H1 (cell line): ENCODE measurements around the gene TMEM271. TPM values are rescaled to one million over a fixed set of nuclear protein-coding genes. Genes with fewer than 3 reads are reported as not detected.

Experiments used
- CTCF ChIA-PET: fragments of 300-600 bp; sonication (Branson Sonifier 250); formaldehyde crosslinking; loops from one replicate; lab custom pipeline; 2021; ENCODE audit not compliant: partially characterized antibody; lab: Charles Lee
- POLR2A ChIA-PET: fragments of 300-600 bp; sonication (Branson Sonifier 250); formaldehyde crosslinking; loops from one replicate; lab custom pipeline; 2021; ENCODE audit warnings: inconsistent platforms; ENCODE audit not compliant: partially characterized antibody; lab: Charles Lee
- DNase-seq, 2 experiments: peaks; one replicate each; pipeline versions ENCODE4 v3.0.0 to v3.0.0-alpha.2; 2010 to 2022; ENCODE audit warnings: low spot score in 2 of 2, low read depth in 1 of 2, mixed read lengths in 1 of 2
- FAIRE-seq: peaks from 2 replicates; lab custom pipeline; 2011; peaks lifted over from hg19 to GRCh38; lab: Jason Lieb, UNC
- H2AFZ ChIP-seq: 2 replicates; pipeline ENCODE4 v1.8.1; 2012; ENCODE audit warnings: low read length, inconsistent platforms
- H2AK5ac ChIP-seq: 2 replicates; pipeline ENCODE4 v1.6.1; 2013; ENCODE audit warnings: low read depth, low read length
- H2BK120ac ChIP-seq: replicated peaks from 2 replicates; pipeline ENCODE3; 2013; ENCODE audit warnings: low read depth, low read length, inconsistent platforms
- H2BK12ac ChIP-seq: 2 replicates; pipeline ENCODE4 v1.6.1; 2013; ENCODE audit warnings: low read depth, low read length
- H2BK15ac ChIP-seq: 2 replicates; pipeline ENCODE4 v1.6.1; 2013; ENCODE audit warnings: low read length
- H2BK20ac ChIP-seq: 2 replicates; pipeline ENCODE4 v1.6.1; 2013; ENCODE audit warnings: low read length
- H2BK5ac ChIP-seq: 2 replicates; pipeline ENCODE4 v1.6.1; 2013; ENCODE audit warnings: low read depth, low read length
- H3K14ac ChIP-seq: 2 replicates; pipeline ENCODE4 v1.6.1; 2013; ENCODE audit warnings: inconsistent platforms; ENCODE audit not compliant: insufficient read length
- H3K18ac ChIP-seq: 2 replicates; pipeline ENCODE4 v1.6.1; 2013; ENCODE audit warnings: low read length; ENCODE audit errors: extremely low read depth
- H3K23ac ChIP-seq: 2 replicates; pipeline ENCODE4 v1.6.1; 2013; ENCODE audit warnings: inconsistent platforms; ENCODE audit not compliant: insufficient read length
- H3K23me2 ChIP-seq: 2 replicates; pipeline ENCODE4 v1.6.1; 2013; ENCODE audit warnings: low read depth, low read length
- H3K27ac ChIP-seq: 2 replicates; pipeline ENCODE4 v1.6.1; 2011; ENCODE audit warnings: low read depth, low read length, inconsistent platforms
- H3K27me3 ChIP-seq, 4 experiments: replicated peaks in 1 of 4; 1 replicate in 1 of 4; 2 replicates in 3 of 4; pipeline versions ENCODE4 v1.6.1 to v1.8.1; 2011 to 2013; ENCODE audit warnings: low read length in 3 of 4, mild to moderate bottlenecking in 3 of 4, inconsistent platforms in 2 of 4, mixed read lengths in 2 of 4, moderate library complexity in 1 of 4; ENCODE audit not compliant: control insufficient read depth in 3 of 4, insufficient read depth in 3 of 4; ENCODE audit errors: extremely low read depth in 1 of 4
- H3K36me3 ChIP-seq, 4 experiments: 2 replicates each; pipeline versions ENCODE4 v1.6.1 to v1.8.1; 2011 to 2013; ENCODE audit warnings: mild to moderate bottlenecking in 4 of 4, low read length in 3 of 4, moderate library complexity in 2 of 4, control low read depth in 1 of 4, inconsistent platforms in 1 of 4; ENCODE audit not compliant: insufficient read depth in 4 of 4, control insufficient read depth in 2 of 4
- H3K4ac ChIP-seq: replicated peaks from 2 replicates; pipeline ENCODE3; 2013; ENCODE audit warnings: low read length, low read depth, mixed read lengths, inconsistent platforms; ENCODE audit not compliant: insufficient read length
- H3K4me1 ChIP-seq, 4 experiments: replicated peaks in 1 of 4; 1 replicate in 1 of 4; 2 replicates in 3 of 4; pipeline versions ENCODE4 v1.6.1 to v1.8.1; 2011 to 2013; ENCODE audit warnings: low read length in 3 of 4, inconsistent platforms in 2 of 4, mixed read lengths in 1 of 4; ENCODE audit not compliant: insufficient read depth in 4 of 4, control insufficient read depth in 3 of 4
- H3K4me2 ChIP-seq, 2 experiments: 2 replicates each; pipeline versions ENCODE4 v1.6.1 to v1.8.1; 2011 to 2013; ENCODE audit warnings: low read depth in 2 of 2, low read length in 2 of 2, control low read depth in 1 of 2, inconsistent platforms in 1 of 2, mild to moderate bottlenecking in 1 of 2; ENCODE audit not compliant: insufficient read depth in 1 of 2
- H3K4me3 ChIP-seq, 4 experiments: fragments of 200-600, 300-600 bp in 1 of 4; sonication (generic), shearing (Covaris generic), sonication (Bioruptor Twin) in 1 of 4; 2 replicates each; pipeline versions ENCODE4 v1.5.1 to v1.8.1; 2011 to 2016; ENCODE audit warnings: low read length in 4 of 4, low read depth in 3 of 4, control low read depth in 2 of 4, inconsistent platforms in 2 of 4, mild to moderate bottlenecking in 2 of 4, mixed read lengths in 1 of 4, moderate library complexity in 1 of 4; ENCODE audit not compliant: insufficient read depth in 2 of 4; ENCODE audit errors: extremely low read depth in 1 of 4
- H3K56ac ChIP-seq: replicated peaks from 2 replicates; pipeline ENCODE3; 2013; ENCODE audit warnings: low read depth, mild to moderate bottlenecking, mixed read lengths, low read length, inconsistent platforms; ENCODE audit not compliant: insufficient read length
- H3K79me1 ChIP-seq: 2 replicates; pipeline ENCODE4 v1.6.1; 2013; ENCODE audit warnings: low read depth, low read length, control low read depth
- H3K79me2 ChIP-seq, 2 experiments: 2 replicates each; pipeline versions ENCODE4 v1.6.1 to v1.8.1; 2012 to 2013; ENCODE audit warnings: low read length in 2 of 2, mild to moderate bottlenecking in 2 of 2, inconsistent platforms in 1 of 2; ENCODE audit not compliant: insufficient read depth in 2 of 2, control insufficient read depth in 1 of 2
- H3K9ac ChIP-seq, 4 experiments: replicated peaks in 1 of 4; 1 replicate in 1 of 4; 2 replicates in 3 of 4; pipeline versions ENCODE4 v1.6.1 to v1.8.1; 2011 to 2013; ENCODE audit warnings: low read depth in 3 of 4, low read length in 3 of 4, control low read depth in 2 of 4, mild to moderate bottlenecking in 2 of 4, moderate library complexity in 2 of 4, inconsistent platforms in 1 of 4; ENCODE audit errors: extremely low read depth in 1 of 4
- H3K9me3 ChIP-seq, 2 experiments: 2 replicates each; pipeline versions ENCODE4 v1.6.1 to v1.8.1; 2012 to 2013; ENCODE audit warnings: mild to moderate bottlenecking in 2 of 2, moderate library complexity in 2 of 2, control low read depth in 1 of 2, inconsistent platforms in 1 of 2, low read depth in 1 of 2, low read length in 1 of 2, mixed read lengths in 1 of 2; ENCODE audit not compliant: insufficient read depth in 2 of 2
- H4K20me1 ChIP-seq, 2 experiments: replicated peaks in 1 of 2; 2 replicates each; pipeline versions ENCODE3 to v1.8.1; 2011 to 2013; ENCODE audit warnings: inconsistent platforms in 2 of 2, low read length in 2 of 2, mild to moderate bottlenecking in 1 of 2; ENCODE audit not compliant: insufficient read depth in 2 of 2, control insufficient read depth in 1 of 2
- H4K5ac ChIP-seq: 2 replicates; pipeline ENCODE4 v1.6.1; 2013; ENCODE audit warnings: low read length, low read depth, mixed read lengths, inconsistent platforms; ENCODE audit not compliant: insufficient read length
- H4K8ac ChIP-seq: 2 replicates; pipeline ENCODE4 v1.8.0; 2013; ENCODE audit warnings: mild to moderate bottlenecking, moderate library complexity, low read length, inconsistent platforms; ENCODE audit not compliant: insufficient read depth; ENCODE audit errors: extremely low read depth
- H4K91ac ChIP-seq: replicated peaks from 2 replicates; pipeline ENCODE3; 2013; ENCODE audit warnings: low read length, mixed read lengths, inconsistent platforms; ENCODE audit not compliant: insufficient read length
- ATF2 ChIP-seq: IDR thresholded peaks from 2 replicates; pipeline ENCODE4 v1.6.1; 2012; ENCODE audit warnings: low read length, inconsistent platforms
- CBX5 ChIP-seq: fragments of 300-800, 300-1000 bp; sonication (generic); IDR thresholded peaks from 2 replicates; pipeline ENCODE4 v1.7.1; 2016; ENCODE audit warnings: antibody characterized with exemption, low read length, low read depth
- CBX8 ChIP-seq: fragments of 300-800, 300-1000 bp; sonication (generic); IDR thresholded peaks from 2 replicates; pipeline ENCODE4 v1.7.1; 2016; ENCODE audit warnings: low read depth, low read length, borderline replicate concordance
- HDAC6 ChIP-seq: IDR thresholded peaks from one replicate; pipeline ENCODE4 v1.7.1; 2012; ENCODE audit warnings: low read depth, mild to moderate bottlenecking, inconsistent platforms, low read length, moderate library complexity
- JUN ChIP-seq: IDR thresholded peaks from 2 replicates; pipeline ENCODE4 v1.6.1; 2011; ENCODE audit warnings: low read depth, mild to moderate bottlenecking, improper control_type of control experiment, low read length
- MAFK ChIP-seq: IDR thresholded peaks from 2 replicates; pipeline ENCODE4 v1.6.1; 2012; ENCODE audit warnings: low read depth, mild to moderate bottlenecking, improper control_type of control experiment, low read length
- RBBP5 ChIP-seq: IDR thresholded peaks from 2 replicates; pipeline ENCODE4 v1.7.1; 2012; ENCODE audit warnings: low read depth, mild to moderate bottlenecking, inconsistent platforms, low read length, moderate library complexity, borderline replicate concordance
- SIN3A ChIP-seq, 2 experiments: IDR thresholded peaks in 1 of 2; conservative IDR thresholded peaks in 1 of 2; 2 replicates each; pipeline ENCODE4 v1.6.1; 2011 to 2012; ENCODE audit warnings: low read length in 2 of 2, improper control_type of control experiment in 1 of 2, low read depth in 1 of 2, mild to moderate bottlenecking in 1 of 2
- YY1 ChIP-seq: IDR thresholded peaks from 2 replicates; pipeline ENCODE4 v1.6.1; 2011; ENCODE audit warnings: low read depth, mild to moderate bottlenecking, low read length
- WGBS, 2 experiments: shearing (Covaris generic) in 1 of 2; methylation state at CpG; one replicate each; pipeline versions ENCODE4 v1.1.6 to v1.1.7; 2013 to 2015; ENCODE audit warnings: low lambda C conversion rate in 2 of 2, mixed read lengths in 2 of 2, inconsistent platforms in 1 of 2, low coverage in 1 of 2, missing lambda C conversion rate in 1 of 2; ENCODE audit not compliant: insufficient replicate concordance in 2 of 2, insufficient coverage in 1 of 2, insufficient read length in 1 of 2; ENCODE audit errors: extremely low coverage in 1 of 2, missing lambda C conversion rate in 1 of 2; 5-methylcytosine and 5-hydroxymethylcytosine counted together
- polyA plus RNA-seq, 7 experiments: library from polyadenylated mRNA; depleted of rRNA in 3 of 7; stranded (reverse) in 5 of 7; unstranded in 2 of 7; fragments of >200 nt in 5 of 7; fragments of 200-250 nt in 2 of 7; gene quantifications; 1 replicate in 5 of 7; 2 replicates in 1 of 7; 4 replicates in 1 of 7; pipeline versions ENCODE4 v1.2.1 to v1.2.3, GENCODE V29; 2011 to 2013; ENCODE audit warnings: missing spikeins in 2 of 7, mixed read lengths in 2 of 7
- total RNA-seq: library from RNA; stranded (reverse); fragmentation: NEBNext Ultra II Directional; extraction: Animal tissue kit (Norgen Biotek cat#: 25700); gene quantifications from 2 replicates; pipeline ENCODE4 v1.2.1, GENCODE V29; 2021

The TMEM271 gene
- total and polyA plus RNA-seq, 2 of the 8 experiments (the other 6 are each of a cell fraction or from before 2014, with no cell fraction given): 0.08 to 0.35 TPM

GRCh38 chr4:589219-589963 is 13.3 kb upstream of the TMEM271 start:
- CTCF ChIA-PET: interaction anchor here (0.6 to 1.6 kb wide), 4 partner anchors 10 to 68 kb away, joined by 3 to 5 read pairs (median 4); no protein-coding TSS in a partner anchor
- Histone ChIP-seq H4K5ac (no peak overlapping the region), H4K91ac (no peak overlapping the region)

More at GRCh38 chr4:589219-589963, 13.3 kb upstream of the TMEM271 start:
- no peaks in the 10 kb centered on the region for H3K79me1 ChIP-seq
- no peak for TF ChIP-seq YY1
- no peak for TF ChIP-seq ATF2
- TF ChIP-seq HDAC6: no peak
- no peak for TF ChIP-seq SIN3A (conservative IDR thresholded peaks at IDR 0.05 in 1 of 2, IDR thresholded peaks at IDR 0.05 in 1 of 2; ENCODE audit: low read depth in 1 of 2, low read length in 2 of 2)
- TF ChIP-seq CBX8: no peak
- no peak for TF ChIP-seq JUN
- TF ChIP-seq RBBP5: no peak
- TF ChIP-seq CBX5: no peak
- no peak for TF ChIP-seq MAFK
- TF ChIP-seq, all 59 proteins: peak for 0
- H2BK12ac ChIP-seq: no peak overlapping the region
- no peaks in the 10 kb centered on the region; the same call in 1 of the 2 replicates for H3K23me2 ChIP-seq
- H3K14ac ChIP-seq: no peak overlapping the region
- H2BK15ac ChIP-seq: no peak overlapping the region
- no peaks in the 10 kb centered on the region for H3K27me3 ChIP-seq
- no peaks in the 10 kb centered on the region; a peak in 1 of 7 replicates for H3K4me1 ChIP-seq
- H4K8ac ChIP-seq: no peak overlapping the region
- no peaks in the 10 kb centered on the region for H3K79me2 ChIP-seq
- no peak overlapping the region for H2BK5ac ChIP-seq
- no peak for FAIRE-seq
- H3K27ac ChIP-seq: no peak overlapping the region
- H3K23ac ChIP-seq: no peak overlapping the region
- H3K9ac ChIP-seq: no peak overlapping the region
- no peak overlapping the region for H2BK120ac ChIP-seq
- H3K18ac ChIP-seq: no peak overlapping the region
- H2AK5ac ChIP-seq: no peak overlapping the region
- no peak for DNase-seq
- H3K36me3 ChIP-seq: no peaks in the 10 kb centered on the region
- no peaks in the 10 kb centered on the region for H4K20me1 ChIP-seq
- 0 out of 4 replicates have a peak, but pooled peaks cover 0 to 2% of the 10 kb centered on the region in 2 experiments for H3K9me3 ChIP-seq
- no peak overlapping the region for H3K4me3 ChIP-seq
- H3K56ac ChIP-seq: no peak overlapping the region
- no peak overlapping the region for H3K4me2 ChIP-seq
- H2AFZ ChIP-seq: no peak overlapping the region
- 81% methylated on average over 16 of the region's 16 CpGs; no CpG with 5 or more reads in 1 of the 2 experiments for WGBS, 2 experiments
- no peak overlapping the region for H3K4ac ChIP-seq
- H2BK20ac ChIP-seq: no peak overlapping the region
- POLR2A ChIA-PET: interaction anchor here (1.5 kb wide), 1 partner anchor 12 kb away, joined by 3 read pairs; no protein-coding TSS in a partner anchor
